Suprapubic skin (tissue), 4 donors: ENCODE data around the gene NAT9. TPM values are rescaled to one million over a fixed set of nuclear protein-coding genes. Genes with fewer than 3 reads are reported as not detected.

Source experiments
- DNase-seq, 2 donors: peaks; one replicate each; pipeline ENCODE4 v3.0.0-alpha.2; 2019; ENCODE audit warnings: low spot score in 2 of 2
- H3K27ac ChIP-seq: fragments of 200-600 bp; sonication (generic); one replicate; pipeline ENCODE4 v1.5.1; 2019
- H3K27me3 ChIP-seq: fragments of 200-600 bp; sonication (generic); one replicate; pipeline ENCODE4 v1.5.1; 2019
- H3K36me3 ChIP-seq: fragments of 200-600 bp; sonication (generic); one replicate; pipeline ENCODE4 v1.5.1; 2019
- H3K4me1 ChIP-seq: fragments of 200-600 bp; sonication (generic); one replicate; pipeline ENCODE4 v1.5.1; 2019
- H3K4me3 ChIP-seq: fragments of 200-600 bp; sonication (generic); one replicate; pipeline ENCODE4 v1.5.1; 2019; ENCODE audit warnings: mild to moderate bottlenecking
- H3K9me3 ChIP-seq: fragments of 200-600 bp; sonication (generic); one replicate; pipeline ENCODE4 v1.5.1; 2019
- EP300 ChIP-seq: sonication (generic); formaldehyde crosslinking; IDR thresholded peaks from one replicate; pipeline ENCODE4 v1.6.1; 2017; ENCODE audit warnings: antibody characterized with exemption
- POLR2A ChIP-seq, 2 donors: fragments of 450-650 bp; IDR thresholded peaks; one replicate each; pipeline ENCODE4 v1.6.1; 2017; ENCODE audit warnings: antibody characterized with exemption in 2 of 2, mild to moderate bottlenecking in 2 of 2, moderate library complexity in 2 of 2
- POLR2AphosphoS5 ChIP-seq, 3 donors: sonication (generic); formaldehyde crosslinking; IDR thresholded peaks; one replicate each; pipeline ENCODE4 v1.6.1; 2017; ENCODE audit warnings: antibody characterized with exemption in 3 of 3
- WGBS: methylation state at CpG from one replicate; pipeline ENCODE4 v1.1.5; 2018; 5-methylcytosine and 5-hydroxymethylcytosine counted together
- total RNA-seq, 4 donors: library from RNA; depleted of rRNA; stranded (reverse); fragments of >200 nt; gene quantifications; one replicate each; pipeline ENCODE4 v1.1.0, GENCODE V29; 2016
- TF ChIP-seq, protein P1 (sequence below), 2 donors: fragments of 200-600 bp in 1 of 2; fragments of 450-650 bp in 1 of 2; sonication (generic) in 1 of 2; IDR thresholded peaks; one replicate each; pipeline ENCODE4 v1.5.1; 2016 to 2019; ENCODE audit warnings: antibody characterized with exemption in 2 of 2, mild to moderate bottlenecking in 1 of 2, moderate library complexity in 1 of 2

Gene NAT9
- total RNA-seq, 4 donors from 2014 or later = 21.0 to 32.7 (median 24.4) TPM

DNA sequence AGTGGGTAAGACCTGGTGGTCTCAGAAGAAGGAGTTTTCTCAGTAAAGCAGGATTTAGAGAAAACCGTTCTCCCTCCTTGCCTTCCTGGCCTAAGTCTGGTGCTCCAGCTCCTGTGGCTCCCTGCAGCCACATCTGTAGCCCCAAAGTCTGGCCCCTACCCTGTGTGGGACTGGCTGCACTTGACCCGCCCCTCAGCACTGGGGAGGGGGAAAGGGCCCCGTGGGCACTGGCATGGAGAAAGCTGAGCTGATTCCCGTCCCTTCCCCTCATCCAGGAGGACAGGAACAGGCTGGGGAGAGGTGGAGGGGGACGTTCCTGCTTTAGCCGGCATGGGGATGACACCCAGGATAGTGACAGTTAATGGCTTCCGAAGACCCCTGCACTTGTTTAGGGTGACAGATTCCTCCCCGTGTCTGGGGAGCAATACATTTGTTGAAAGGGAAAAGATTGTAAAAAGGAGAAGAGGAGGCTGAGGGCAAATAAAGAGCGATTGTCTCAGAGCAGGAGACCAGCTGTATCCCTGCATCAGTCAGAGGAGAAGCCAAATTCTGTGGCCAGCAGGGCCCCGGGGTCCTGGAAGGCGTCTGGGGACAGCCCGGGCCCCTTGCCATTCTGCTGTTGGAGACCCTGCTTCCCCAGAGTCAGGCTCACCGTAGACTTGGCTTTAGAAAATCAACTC is 45.6 kb upstream of the NAT9 start:
- Histone ChIP-seq H3K9me3 (no peaks in the 10 kb centered on the region), H3K27ac (no peak overlapping the region), H3K27me3 (no peaks in the 10 kb centered on the region), H3K36me3 (peaks cover 29% of the 10 kb centered on the region), H3K4me1 (peaks cover 22% of the 10 kb centered on the region), H3K4me3 (no peak overlapping the region)
- 82% methylated on average over 13 of the region's 13 CpGs for WGBS
- DNase-seq = no peak
- no peak for TF ChIP-seq EP300
- TF ChIP-seq POLR2AphosphoS5 (IDR thresholded peaks at IDR 0.05) = no peak
- TF ChIP-seq, protein P1, sequence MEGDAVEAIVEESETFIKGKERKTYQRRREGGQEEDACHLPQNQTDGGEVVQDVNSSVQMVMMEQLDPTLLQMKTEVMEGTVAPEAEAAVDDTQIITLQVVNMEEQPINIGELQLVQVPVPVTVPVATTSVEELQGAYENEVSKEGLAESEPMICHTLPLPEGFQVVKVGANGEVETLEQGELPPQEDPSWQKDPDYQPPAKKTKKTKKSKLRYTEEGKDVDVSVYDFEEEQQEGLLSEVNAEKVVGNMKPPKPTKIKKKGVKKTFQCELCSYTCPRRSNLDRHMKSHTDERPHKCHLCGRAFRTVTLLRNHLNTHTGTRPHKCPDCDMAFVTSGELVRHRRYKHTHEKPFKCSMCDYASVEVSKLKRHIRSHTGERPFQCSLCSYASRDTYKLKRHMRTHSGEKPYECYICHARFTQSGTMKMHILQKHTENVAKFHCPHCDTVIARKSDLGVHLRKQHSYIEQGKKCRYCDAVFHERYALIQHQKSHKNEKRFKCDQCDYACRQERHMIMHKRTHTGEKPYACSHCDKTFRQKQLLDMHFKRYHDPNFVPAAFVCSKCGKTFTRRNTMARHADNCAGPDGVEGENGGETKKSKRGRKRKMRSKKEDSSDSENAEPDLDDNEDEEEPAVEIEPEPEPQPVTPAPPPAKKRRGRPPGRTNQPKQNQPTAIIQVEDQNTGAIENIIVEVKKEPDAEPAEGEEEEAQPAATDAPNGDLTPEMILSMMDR (IDR thresholded peaks at IDR 0.05) = no peak

DNA sequence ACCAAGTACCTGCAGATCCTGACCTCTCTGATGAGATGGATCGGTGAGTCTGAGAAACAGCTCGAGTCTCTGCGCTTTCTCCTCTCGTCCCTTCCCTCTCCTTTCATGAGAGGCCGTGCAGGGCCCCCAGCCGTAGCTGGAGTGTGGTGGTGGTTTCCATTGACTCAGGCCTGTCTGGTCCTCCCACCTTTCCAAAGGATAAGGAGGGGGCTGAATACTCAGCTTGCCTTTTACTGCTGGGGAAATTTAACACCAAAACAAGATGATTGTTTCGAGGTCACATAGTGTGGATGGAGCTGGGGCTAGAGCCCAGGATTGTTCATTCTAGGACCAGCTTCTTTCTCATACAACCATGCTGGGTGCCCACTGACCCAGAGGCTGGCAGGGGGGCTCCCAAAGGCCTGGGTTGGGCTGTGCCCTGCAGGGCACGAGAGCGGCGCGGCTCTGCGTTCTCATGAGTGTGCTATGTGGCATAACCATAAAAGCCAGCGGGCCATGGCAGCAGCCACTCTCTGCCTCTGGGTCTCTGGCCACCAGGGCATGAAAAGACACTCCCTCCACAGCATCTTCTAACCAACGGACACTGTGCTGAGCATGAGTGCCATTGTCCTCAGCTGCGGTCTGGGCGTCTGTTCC is 43.8 kb upstream of the NAT9 start:
- no peak overlapping the region for H3K4me3 ChIP-seq
- no peak overlapping the region for H3K27ac ChIP-seq
- H3K9me3 ChIP-seq = no peaks in the 10 kb centered on the region
- TF ChIP-seq, protein P1 (IDR thresholded peaks at IDR 0.05) = no peak
- TF ChIP-seq EP300 (no peak), POLR2A (IDR thresholded peaks at IDR 0.05) (no peak), POLR2AphosphoS5 (IDR thresholded peaks at IDR 0.05) (no peak)
- no peaks in the 10 kb centered on the region for H3K27me3 ChIP-seq
- DNase-seq = no peak
- H3K36me3 ChIP-seq = peaks cover 24% of the 10 kb centered on the region
- 93% methylated on average over 8 of the region's 16 CpGs for WGBS
- peaks cover 22% of the 10 kb centered on the region for H3K4me1 ChIP-seq

DNA sequence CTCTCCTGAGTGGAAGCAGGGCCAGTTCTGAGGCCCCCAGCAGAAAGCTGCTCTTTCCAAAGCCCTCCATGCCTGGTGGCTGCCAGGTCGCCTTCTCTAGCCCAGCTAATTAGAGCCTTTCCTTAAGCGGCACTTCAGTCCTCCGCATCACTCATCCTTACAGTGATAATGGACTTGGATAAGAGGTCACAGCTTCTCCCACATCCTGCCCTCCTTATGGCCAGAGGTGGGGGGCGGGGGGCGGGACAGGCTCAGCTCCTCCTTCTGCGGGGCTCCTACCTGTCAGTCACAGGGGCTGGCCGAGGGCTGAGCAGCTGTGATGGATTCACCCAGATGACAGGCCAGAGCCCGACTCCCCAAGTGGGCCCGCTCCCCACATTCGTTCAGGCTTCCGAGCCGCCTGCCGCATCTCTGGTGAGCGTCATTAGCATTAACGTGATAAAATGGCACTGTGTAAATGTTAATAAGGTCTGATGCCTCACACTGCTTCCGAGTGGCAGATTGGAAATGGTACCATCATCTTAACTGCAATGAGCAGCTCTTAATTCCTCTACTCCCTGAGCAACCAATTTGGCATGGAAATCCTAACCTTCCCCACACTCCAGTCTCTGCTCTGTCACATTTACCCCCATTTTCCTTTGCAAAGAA is 42.3 kb upstream of the NAT9 start:
- Histone ChIP-seq H3K27me3 (no peaks in the 10 kb centered on the region), H3K4me1 (peaks cover 19% of the 10 kb centered on the region), H3K9me3 (no peaks in the 10 kb centered on the region), H3K36me3 (peaks cover 25% of the 10 kb centered on the region), H3K27ac (no peak overlapping the region), H3K4me3 (no peak overlapping the region)
- no peak for DNase-seq
- WGBS = 92% methylated on average over 16 of the region's 16 CpGs
- TF ChIP-seq EP300 = no peak
- TF ChIP-seq, protein P1 (IDR thresholded peaks at IDR 0.05) = no peak

DNA sequence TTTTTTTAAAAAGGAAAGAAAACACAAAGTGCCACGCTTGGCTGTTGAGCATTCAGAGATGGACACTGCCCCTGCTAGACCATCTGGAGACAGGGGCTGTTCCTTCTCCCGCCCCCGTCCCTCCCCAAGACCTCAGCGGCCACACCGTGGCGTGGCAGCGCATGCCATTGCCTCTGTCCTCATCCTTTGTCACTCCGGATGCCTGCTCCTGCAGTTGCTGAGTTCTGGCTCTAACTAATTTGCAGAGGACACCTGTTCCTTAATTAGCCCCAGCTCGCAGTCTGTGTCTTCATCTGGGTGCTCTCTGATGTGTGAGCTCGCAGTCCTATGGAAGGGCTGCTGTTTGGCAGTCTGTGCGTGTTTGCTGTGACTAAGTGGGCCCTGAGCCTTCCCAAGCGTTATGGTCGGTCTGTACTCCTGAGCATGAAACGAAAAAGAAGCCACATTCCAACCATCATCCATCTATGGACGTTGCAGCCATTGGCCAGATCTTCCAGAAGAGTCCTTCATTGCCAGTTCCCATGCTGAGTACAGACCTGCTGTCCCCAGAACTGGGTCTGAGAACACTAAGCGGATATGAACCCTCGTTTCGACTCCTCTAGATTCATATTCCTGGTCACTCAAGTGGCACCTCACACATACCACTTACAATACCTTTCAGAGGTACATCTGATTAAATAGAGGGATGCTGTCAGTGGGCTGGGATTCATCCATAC is 40.9 kb upstream of the NAT9 start:
- Histone ChIP-seq H3K4me3 (no peak overlapping the region), H3K27ac (no peak overlapping the region), H3K36me3 (peaks cover 32% of the 10 kb centered on the region), H3K4me1 (peaks cover 6% of the 10 kb centered on the region), H3K9me3 (no peaks in the 10 kb centered on the region), H3K27me3 (no peaks in the 10 kb centered on the region)
- TF ChIP-seq EP300 = no peak
- TF ChIP-seq, protein P1 (IDR thresholded peaks at IDR 0.05) = no peak
- TF ChIP-seq POLR2A (IDR thresholded peaks at IDR 0.05) = no peak
- TF ChIP-seq POLR2AphosphoS5 (IDR thresholded peaks at IDR 0.05) = no peak
- DNase-seq = no peak
- WGBS = 90% methylated on average over 16 of the region's 18 CpGs
